HepG2 (cell line): ENCODE data around the gene UTP4. TPM values are rescaled to one million over a fixed set of nuclear protein-coding genes. Genes with fewer than 3 reads are reported as not detected.

Experiments used
- ATAC-seq: fragments of 200-7000 bp; cut with Tn5 transposase; 3 replicates; pipeline ENCODE4 v1.9.1; 2020; ENCODE audit warnings: mild to moderate bottlenecking, moderate library complexity
- BruUV-seq: library from RNA; stranded (reverse); fragments of 400-500 nt; replicated peaks from 2 replicates; lab custom pipeline; 2021; lab: Mats Ljungman, UMichigan
- CTCF ChIA-PET: fragments of 300-600 bp; formaldehyde crosslinking; extraction: SDS; loops from one replicate; lab custom pipeline; 2021; ENCODE audit warnings: low total read pairs, inconsistent platforms, low intra/inter-chr PET ratio; lab: Yijun Ruan, JAX
- POLR2A ChIA-PET: fragments of 350-600 bp; sonication (Branson Sonifier 250); formaldehyde crosslinking; loops from one replicate; lab custom pipeline; 2020; ENCODE audit warnings: antibody characterized with exemption, inconsistent platforms; lab: Yijun Ruan, JAX
- DNase-seq: peaks from one replicate; pipeline ENCODE4 v3.0.0-alpha.2; 2015; ENCODE audit warnings: low spot score
- FAIRE-seq: peaks from 3 replicates; lab custom pipeline; 2011; peaks lifted over from hg19 to GRCh38; lab: Jason Lieb, UNC
- H2AFZ ChIP-seq: one replicate; pipeline ENCODE4 v1.6.1; 2011; ENCODE audit warnings: low read length, inconsistent platforms
- H3K27ac ChIP-seq: fragments of 300-600 bp; 3 replicates; pipeline ENCODE4 v1.8.0; 2011; ENCODE audit warnings: mixed run types, mild to moderate bottlenecking, mixed read lengths, low read length, inconsistent platforms; ENCODE audit not compliant: insufficient read depth; ENCODE audit errors: extremely low read length
- H3K27me3 ChIP-seq, 2 experiments: fragments of 200-600 bp in 1 of 2; 2 replicates in 1 of 2; 3 replicates in 1 of 2; pipeline versions ENCODE4 v1.6.0 to v1.8.0; 2011; ENCODE audit warnings: low read length in 2 of 2, mild to moderate bottlenecking in 2 of 2, moderate library complexity in 2 of 2, inconsistent platforms in 1 of 2; ENCODE audit not compliant: insufficient read depth in 2 of 2, control insufficient read depth in 1 of 2
- H3K36me3 ChIP-seq, 2 experiments: fragments of 200-600 bp in 1 of 2; replicated peaks in 1 of 2; 2 replicates in 1 of 2; 3 replicates in 1 of 2; pipeline versions ENCODE4 v1.5.1 to v1.8.0; 2011; ENCODE audit warnings: low read length in 2 of 2, inconsistent platforms in 1 of 2; ENCODE audit not compliant: insufficient read depth in 2 of 2, control insufficient read depth in 1 of 2
- H3K4me1 ChIP-seq: 2 replicates; pipeline ENCODE4 v1.5.1; 2012; ENCODE audit warnings: low read length, inconsistent platforms; ENCODE audit not compliant: insufficient read depth
- H3K4me2 ChIP-seq: 2 replicates; pipeline ENCODE4 v1.6.0; 2011; ENCODE audit warnings: low read depth, low read length, inconsistent platforms
- H3K4me3 ChIP-seq, 3 experiments: fragments of 200-600 bp in 1 of 3; sonication (generic), shearing (Covaris generic) in 1 of 3; replicated peaks in 1 of 3; 2 replicates each; pipeline ENCODE4 v1.5.1; 2011 to 2016; ENCODE audit warnings: low read length in 3 of 3, inconsistent platforms in 2 of 3, low read depth in 2 of 3, mild to moderate bottlenecking in 2 of 3, control low read depth in 1 of 3, mixed read lengths in 1 of 3; ENCODE audit not compliant: insufficient read depth in 1 of 3
- H3K79me2 ChIP-seq: one replicate; pipeline ENCODE4 v1.6.1; 2011; ENCODE audit warnings: low read length, inconsistent platforms; ENCODE audit not compliant: insufficient read depth
- H3K9ac ChIP-seq: 2 replicates; pipeline ENCODE4 v1.6.0; 2011; ENCODE audit warnings: mild to moderate bottlenecking, low read depth, low read length, inconsistent platforms; ENCODE audit not compliant: insufficient read depth
- H3K9me3 ChIP-seq: 2 replicates; pipeline ENCODE4 v1.5.1; 2012; ENCODE audit warnings: mild to moderate bottlenecking, low read length
- H4K20me1 ChIP-seq: 2 replicates; pipeline ENCODE4 v1.6.0; 2011; ENCODE audit warnings: inconsistent platforms, mild to moderate bottlenecking, low read length, moderate library complexity; ENCODE audit not compliant: insufficient read depth
- BRD4 ChIP-seq: sonication (generic); formaldehyde crosslinking; IDR thresholded peaks from 2 replicates; pipeline ENCODE4 v1.4.0; 2020; ENCODE audit warnings: missing genetic modification reagents
- CBFB ChIP-seq: sonication (generic); formaldehyde crosslinking; IDR thresholded peaks from 2 replicates; pipeline ENCODE4 v1.4.0; 2020; ENCODE audit warnings: missing genetic modification reagents
- GABPB1 ChIP-seq: IDR thresholded peaks from 2 replicates; pipeline ENCODE4 v1.6.1; 2016; ENCODE audit warnings: mild to moderate bottlenecking, missing genetic modification reagents, moderate library complexity, missing compliant biosample characterization
- GPN1 ChIP-seq: sonication (generic); formaldehyde crosslinking; IDR thresholded peaks from 2 replicates; pipeline ENCODE4 v1.5.1; 2020; ENCODE audit warnings: missing genetic modification reagents, borderline replicate concordance
- JDP2 ChIP-seq: sonication (generic); formaldehyde crosslinking; IDR thresholded peaks from 2 replicates; pipeline ENCODE4 v1.8.1; 2022; ENCODE audit warnings: missing genetic modification reagents, borderline replicate concordance
- NR2F2 ChIP-seq: IDR thresholded peaks from 2 replicates; pipeline ENCODE4 v1.6.1; 2012; ENCODE audit warnings: low read depth, inconsistent platforms, borderline replicate concordance
- POGZ ChIP-seq: sonication (generic); formaldehyde crosslinking; IDR thresholded peaks from 2 replicates; pipeline ENCODE4 v1.4.0; 2020; ENCODE audit warnings: mild to moderate bottlenecking, missing genetic modification reagents
- POLR2AphosphoS5 ChIP-seq: IDR thresholded peaks from 2 replicates; pipeline ENCODE4 v1.6.1; 2012; ENCODE audit warnings: low read depth, low read length
- SETDB1 ChIP-seq: sonication (generic); formaldehyde crosslinking; IDR thresholded peaks from 2 replicates; pipeline ENCODE4 v1.5.1; 2020; ENCODE audit warnings: missing genetic modification reagents, mild to moderate bottlenecking, borderline replicate concordance
- STAG1 ChIP-seq: sonication (generic); formaldehyde crosslinking; IDR thresholded peaks from 2 replicates; pipeline ENCODE4 v1.4.0; 2020; ENCODE audit warnings: missing genetic modification reagents
- TMF1 ChIP-seq: sonication (generic); formaldehyde crosslinking; IDR thresholded peaks from 2 replicates; pipeline ENCODE4 v1.8.1; 2022; ENCODE audit warnings: low read depth, missing genetic modification reagents
- ZC3H4 ChIP-seq: sonication (generic); formaldehyde crosslinking; IDR thresholded peaks from 2 replicates; pipeline ENCODE4 v1.4.0; 2020; ENCODE audit warnings: missing genetic modification reagents, borderline replicate concordance
- ZNF224 ChIP-seq: sonication (generic); formaldehyde crosslinking; IDR thresholded peaks from 2 replicates; pipeline ENCODE4 v1.5.0; 2020; ENCODE audit warnings: mild to moderate bottlenecking, missing genetic modification reagents
- ZNF567 ChIP-seq: sonication (generic); formaldehyde crosslinking; IDR thresholded peaks from 2 replicates; pipeline ENCODE4 v1.8.1; 2023; ENCODE audit warnings: mild to moderate bottlenecking, missing genetic modification reagents, borderline replicate concordance
- WGBS: methylation state at CpG from one replicate; pipeline ENCODE4 v1.1.6; 2017; ENCODE audit warnings: low lambda C conversion rate; 5-methylcytosine and 5-hydroxymethylcytosine counted together
- in situ Hi-C: cut with HindIII; loops from 2 replicates; pipeline ENCODE4 v1.10.0; 2017; ENCODE audit warnings: low pct_unique_long_range_greater_than_20kb; ENCODE audit not compliant: extremely low pct_ligation_motif_present
- intact Hi-C: fragments of 100-400 bp; cut with micrococcal nuclease; formaldehyde crosslinking; loops from one replicate; pipeline ENCODE4 v1.10.0; 2022; ENCODE audit not compliant: unreplicated experiment
- polyA plus RNA-seq, 8 experiments: library from polyadenylated mRNA; depleted of rRNA in 3 of 8; stranded (reverse) in 7 of 8; unstranded in 1 of 8; fragments of >200 nt; fragmentation: Illumina TruSeq in 4 of 8; extraction: Trizol in 4 of 8; gene quantifications; 2 replicates each; pipeline versions ENCODE4 v1.2.1 to v1.2.3, GENCODE V29; 2011 to 2016; ENCODE audit warnings: low read depth in 4 of 8, missing spikeins in 1 of 8, mixed read lengths in 1 of 8; ENCODE audit not compliant: insufficient read depth in 1 of 8
- total RNA-seq, 5 experiments: library from RNA; depleted of rRNA; stranded (reverse); fragments of >200 nt; fragmentation: Illumina TruSeq; extraction: Trizol; gene quantifications; 2 replicates each; pipeline ENCODE4 v1.2.3, GENCODE V29; 2016; ENCODE audit warnings: low read depth in 1 of 5

UTP4 gene
- total and polyA plus RNA-seq, 2 of the 13 experiments (the other 11 are each of a cell fraction or from before 2014, with no cell fraction given), result 30.0 to 85.8 TPM

DNA sequence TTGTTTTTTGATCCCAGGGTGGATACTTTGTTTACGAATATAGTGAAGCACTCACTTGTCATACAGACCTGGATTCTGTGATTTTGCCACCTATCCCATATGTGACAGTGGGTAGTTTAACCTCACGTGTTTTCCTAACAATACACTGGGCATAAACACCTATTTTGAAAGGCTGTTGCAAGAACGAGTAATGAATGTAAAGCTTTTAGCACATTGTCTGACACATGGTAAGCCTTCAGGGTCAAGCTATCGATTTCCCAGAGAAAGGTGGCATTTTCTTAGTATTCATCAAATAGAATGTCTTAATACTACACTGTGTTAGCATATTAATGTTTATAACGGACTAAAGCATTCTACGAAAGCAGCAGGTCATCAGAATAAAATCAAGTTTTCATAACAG is 2.0 kb upstream of the UTP4 start:
- ATAC-seq (no peak), DNase-seq (no peak), FAIRE-seq (no peak)
- 93% methylated on average over 6 of the region's 6 CpGs for WGBS
- Histone ChIP-seq H3K36me3 (peaks cover 0 to 9% of the 10 kb centered on the region in 2 experiments; a peak in 2 of 5 replicates), H3K4me2 (peak overlapping the region; percentile 77), H3K27ac (no peak overlapping the region), H3K4me3 (peak overlapping the region in 1 of 3 experiments; percentile 98; a peak in 4 of 6 replicates), H4K20me1 (0 out of 2 replicates have a peak, but pooled peaks cover 3% of the 10 kb centered on the region), H3K27me3 (no peaks in the 10 kb centered on the region; a peak in 1 of 5 replicates), H2AFZ (no peak overlapping the region), H3K9me3 (no peaks in the 10 kb centered on the region), H3K79me2 (peaks cover 56% of the 10 kb centered on the region), H3K9ac (no peak overlapping the region), H3K4me1 (peaks cover 42% of the 10 kb centered on the region)
- intact Hi-C loops, result loop anchor here (10.0 kb wide), 1 partner anchor 606 kb away; no protein-coding TSS in a partner anchor
- no TSS peak for BruUV-seq
- ChIA-PET CTCF (no interaction called here), POLR2A (interaction anchor here (1.5 kb wide), 1 partner anchor 24 kb away, joined by 3 read pairs; no protein-coding TSS in a partner anchor)
- in situ Hi-C loops, result no loop called here
- TF ChIP-seq GABPB1 (no peak), TMF1 (CRISPR knock-in tag) (no peak), ZNF224 (CRISPR knock-in tag) (no peak), POLR2AphosphoS5 (0 out of 2 replicates have a peak, but pooled peaks have one; percentile 29), BRD4 (CRISPR knock-in tag) (no peak), CBFB (CRISPR knock-in tag) (no peak), ZNF567 (CRISPR knock-in tag) (no peak), GPN1 (no peak), SETDB1 (CRISPR knock-in tag) (no peak), POGZ (CRISPR knock-in tag) (no peak), NR2F2 (no peak), JDP2 (CRISPR knock-in tag) (no peak), STAG1 (CRISPR knock-in tag) (no peak), ZC3H4 (CRISPR knock-in tag) (peak; percentile 91)
